SK-N-SH (cell line): ENCODE results near the gene SNAPC5. TPM values are rescaled to one million over a fixed set of nuclear protein-coding genes. Genes with fewer than 3 reads are reported as not detected.

ENCODE experiments used
- CTCF ChIA-PET: fragments of 300-600, 350-600 bp; formaldehyde crosslinking; extraction: SDS; loops from one replicate; lab custom pipeline; 2021; lab: Yijun Ruan, JAX
- POLR2A ChIA-PET: fragments of 350-600 bp; sonication (Branson Sonifier 250); formaldehyde crosslinking; extraction: SDS; loops from one replicate; lab custom pipeline; 2020; ENCODE audit warnings: antibody characterized with exemption, inconsistent platforms; lab: Yijun Ruan, JAX
- DNase-seq: peaks from one replicate; pipeline ENCODE4 v3.0.0; 2012
- H2AFZ ChIP-seq: fragments of 200-600 bp; sonication (generic); 2 replicates; pipeline ENCODE4 v1.8.1; 2016; ENCODE audit warnings: antibody characterized with exemption, mild to moderate bottlenecking, low read depth
- H3F3A ChIP-seq: fragments of 200-600 bp; sonication (generic); replicated peaks from 2 replicates; pipeline ENCODE3; 2016; ENCODE audit warnings: antibody characterized with exemption, mild to moderate bottlenecking; ENCODE audit not compliant: insufficient read depth
- H3K27ac ChIP-seq, 2 experiments: fragments of 200-500 bp in 1 of 2; fragments of 200-600 bp in 1 of 2; sonication (Bioruptor generic) in 1 of 2; sonication (generic), shearing (Covaris generic) in 1 of 2; 2 replicates each; pipeline versions ENCODE4 v1.5.1 to v1.6.1; 2014 to 2016; ENCODE audit warnings: low read depth in 2 of 2, inconsistent platforms in 1 of 2, low read length in 1 of 2, mild to moderate bottlenecking in 1 of 2, mixed read lengths in 1 of 2
- H3K27me3 ChIP-seq: fragments of 200-600 bp; sonication (generic), shearing (Covaris generic); 2 replicates; pipeline ENCODE4 v1.6.1; 2016; ENCODE audit warnings: mixed run types; ENCODE audit not compliant: insufficient read depth
- H3K36me3 ChIP-seq, 2 experiments: fragments of 200-500 bp in 1 of 2; fragments of 200-600 bp in 1 of 2; sonication (Bioruptor generic) in 1 of 2; sonication (generic) in 1 of 2; replicated peaks in 1 of 2; 2 replicates each; pipeline versions ENCODE3 to v1.5.1; 2014 to 2016; ENCODE audit warnings: low read length in 1 of 2, mild to moderate bottlenecking in 1 of 2; ENCODE audit not compliant: insufficient read depth in 2 of 2, control insufficient read depth in 1 of 2
- H3K4me1 ChIP-seq, 2 experiments: fragments of 200-500 bp in 1 of 2; fragments of 200-600 bp in 1 of 2; sonication (Bioruptor generic) in 1 of 2; sonication (generic), shearing (Covaris generic) in 1 of 2; 2 replicates each; pipeline versions ENCODE4 v1.5.1 to v1.6.1; 2014 to 2016; ENCODE audit warnings: low read depth in 1 of 2, low read length in 1 of 2, mixed run types in 1 of 2; ENCODE audit not compliant: insufficient read depth in 2 of 2, control insufficient read depth in 1 of 2
- H3K4me2 ChIP-seq: fragments of 200-600 bp; sonication (generic), shearing (Covaris generic); 2 replicates; pipeline ENCODE4 v1.6.1; 2017; ENCODE audit warnings: mixed run types
- H3K4me3 ChIP-seq, 2 experiments: fragments of 200-500 bp in 1 of 2; fragments of 200-600 bp in 1 of 2; sonication (Bioruptor generic) in 1 of 2; sonication (generic), shearing (Covaris generic) in 1 of 2; 2 replicates each; pipeline versions ENCODE4 v1.5.1 to v1.8.1; 2014 to 2016; ENCODE audit warnings: low read depth in 2 of 2, inconsistent platforms in 1 of 2, low read length in 1 of 2, mild to moderate bottlenecking in 1 of 2, mixed read lengths in 1 of 2, moderate library complexity in 1 of 2
- H3K79me2 ChIP-seq: fragments of 200-600 bp; sonication (generic); 2 replicates; pipeline ENCODE4 v1.8.1; 2017; ENCODE audit warnings: mild to moderate bottlenecking; ENCODE audit not compliant: insufficient read depth
- H3K9ac ChIP-seq: fragments of 200-600 bp; sonication (generic); 2 replicates; pipeline ENCODE4 v1.6.1; 2017; ENCODE audit warnings: mixed run types
- H3K9me2 ChIP-seq: fragments of 200-600 bp; sonication (generic); 2 replicates; pipeline ENCODE4 v1.6.1; 2017; ENCODE audit warnings: mixed run types
- H3K9me3 ChIP-seq: fragments of 200-600 bp; sonication (generic); 2 replicates; pipeline ENCODE4 v1.6.1; 2017; ENCODE audit warnings: mixed run types, mild to moderate bottlenecking, moderate library complexity
- H4K20me1 ChIP-seq: fragments of 200-600 bp; sonication (generic); 2 replicates; pipeline ENCODE4 v1.6.1; 2017; ENCODE audit warnings: mild to moderate bottlenecking, mixed run types; ENCODE audit not compliant: insufficient read depth
- ELF1 ChIP-seq: IDR thresholded peaks from 2 replicates; pipeline ENCODE4 v1.4.0; 2012
- EP300 ChIP-seq, 2 experiments: IDR thresholded peaks; 2 replicates each; pipeline versions ENCODE4 v1.4.0 to v1.6.1; 2012; ENCODE audit warnings: borderline replicate concordance in 1 of 2, low read depth in 1 of 2, low read length in 1 of 2
- EZH2phosphoT487 ChIP-seq: fragments of 200-600 bp; sonication (generic); IDR thresholded peaks from 2 replicates; pipeline ENCODE4 v1.6.1; 2017; ENCODE audit warnings: low read depth, mixed run types, mild to moderate bottlenecking, antibody characterized with exemption, moderate library complexity, borderline replicate concordance
- FOSL2 ChIP-seq: IDR thresholded peaks from 2 replicates; pipeline ENCODE4 v1.4.0; 2012; ENCODE audit warnings: low read depth, mild to moderate bottlenecking, moderate library complexity, borderline replicate concordance
- FOXM1 ChIP-seq: IDR thresholded peaks from 2 replicates; pipeline ENCODE4 v1.4.0; 2012; ENCODE audit warnings: low read depth, mild to moderate bottlenecking
- GABPA ChIP-seq: IDR thresholded peaks from 2 replicates; pipeline ENCODE4 v1.4.0; 2012; ENCODE audit warnings: low read depth, mild to moderate bottlenecking
- GATA2 ChIP-seq: sonication (generic); formaldehyde crosslinking; IDR thresholded peaks from 2 replicates; pipeline ENCODE4 v1.5.0; 2020; ENCODE audit warnings: mild to moderate bottlenecking, missing genetic modification reagents
- MEF2A ChIP-seq: IDR thresholded peaks from 2 replicates; pipeline ENCODE4 v1.4.0; 2012; ENCODE audit warnings: low read depth, borderline replicate concordance
- NRF1 ChIP-seq: IDR thresholded peaks from 2 replicates; pipeline ENCODE4 v1.6.1; 2012; ENCODE audit warnings: low read depth, mild to moderate bottlenecking, low read length
- POLR2AphosphoS5 ChIP-seq: IDR thresholded peaks from 2 replicates; pipeline ENCODE4 v1.6.1; 2012; ENCODE audit warnings: low read depth, low read length
- RAD21 ChIP-seq: IDR thresholded peaks from 2 replicates; pipeline ENCODE4 v1.6.1; 2012; ENCODE audit warnings: mild to moderate bottlenecking, low read length
- RCOR1 ChIP-seq: fragments of 150-350 bp; IDR thresholded peaks from 2 replicates; pipeline ENCODE4 v1.6.1; 2017; ENCODE audit warnings: antibody characterized with exemption, low read length
- REST ChIP-seq: IDR thresholded peaks from 2 replicates; pipeline ENCODE4 v1.6.1; 2012; ENCODE audit warnings: mild to moderate bottlenecking, low read depth, low read length, moderate library complexity
- RXRA ChIP-seq: IDR thresholded peaks from 2 replicates; pipeline ENCODE4 v1.4.0; 2012; ENCODE audit warnings: low read depth, mild to moderate bottlenecking, borderline replicate concordance
- SIN3A ChIP-seq: IDR thresholded peaks from 2 replicates; pipeline ENCODE4 v1.6.1; 2012; ENCODE audit warnings: low read depth, mild to moderate bottlenecking, low read length, moderate library complexity, borderline replicate concordance
- USF2 ChIP-seq: fragments of 150-350 bp; IDR thresholded peaks from 2 replicates; pipeline ENCODE4 v1.6.1; 2017; ENCODE audit warnings: antibody characterized with exemption, low read length, low read depth, borderline replicate concordance
- YY1 ChIP-seq: IDR thresholded peaks from 2 replicates; pipeline ENCODE4 v1.4.0; 2012; ENCODE audit warnings: low read depth, mild to moderate bottlenecking
- WGBS: methylation state at CpG from one replicate; pipeline ENCODE4 v1.1.6; 2017; ENCODE audit warnings: low lambda C conversion rate; 5-methylcytosine and 5-hydroxymethylcytosine counted together
- polyA plus RNA-seq, 3 experiments: library from polyadenylated mRNA; depleted of rRNA; stranded (reverse); fragments of >200 nt; gene quantifications; 2 replicates each; pipeline ENCODE4 v1.2.3, GENCODE V29; 2012
- TF ChIP-seq, protein P1 (sequence below): IDR thresholded peaks from 2 replicates; pipeline ENCODE4 v1.4.0; 2012; ENCODE audit warnings: low read depth

SNAPC5 gene
- polyA plus RNA-seq, 1 of the 3 experiments (the other 2 are of a cell fraction): 65.0 TPM

DNA sequence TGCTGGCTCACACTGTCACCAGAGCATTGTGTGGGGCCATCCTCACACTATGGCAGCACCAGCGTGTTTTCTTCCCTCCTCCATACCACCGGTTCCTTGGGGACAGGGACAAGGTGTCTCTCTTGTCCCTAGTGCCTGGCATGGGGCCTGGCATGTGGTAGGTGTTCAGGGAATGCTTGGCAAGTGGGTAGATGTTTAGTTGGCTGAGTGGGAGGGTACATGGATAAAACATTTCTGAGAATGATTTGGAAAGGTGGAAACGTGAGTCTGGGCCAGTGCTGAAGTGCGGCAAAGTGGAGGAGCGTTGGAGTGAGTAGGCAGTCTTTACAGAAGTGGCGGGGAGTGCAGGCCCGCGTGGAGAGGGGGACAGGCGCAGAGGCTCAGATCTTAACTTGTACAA lies 15.0 kb downstream of the SNAPC5 start:
- no peaks in the 10 kb centered on the region; the same call in 1 of the 2 replicates for H3K79me2 ChIP-seq
- H3F3A ChIP-seq: no peaks in the 10 kb centered on the region
- ChIA-PET POLR2A (no interaction called here), CTCF (interaction anchor here (1.0 kb wide), 2 partner anchors 15 kb away, joined by 3 read pairs; partner anchors contain the start of gene SNAPC5)
- H2AFZ ChIP-seq: no peak overlapping the region
- 95% methylated on average over 9 of the region's 9 CpGs for WGBS
- no peak for TF ChIP-seq EZH2phosphoT487
- no peak for TF ChIP-seq USF2
- TF ChIP-seq, protein P1, sequence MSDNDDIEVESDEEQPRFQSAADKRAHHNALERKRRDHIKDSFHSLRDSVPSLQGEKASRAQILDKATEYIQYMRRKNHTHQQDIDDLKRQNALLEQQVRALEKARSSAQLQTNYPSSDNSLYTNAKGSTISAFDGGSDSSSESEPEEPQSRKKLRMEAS: no peak
- no peak for TF ChIP-seq NRF1
- TF ChIP-seq RAD21: no peak
- TF ChIP-seq FOSL2: no peak
- TF ChIP-seq GABPA: no peak
- no peak for TF ChIP-seq POLR2AphosphoS5
- no peak for TF ChIP-seq REST
- TF ChIP-seq SIN3A: no peak
- TF ChIP-seq ELF1: no peak
- TF ChIP-seq RXRA: no peak
- TF ChIP-seq RCOR1: no peak
- TF ChIP-seq YY1: no peak
- no peak for TF ChIP-seq MEF2A
- TF ChIP-seq FOXM1: no peak
- TF ChIP-seq EP300 (IDR thresholded peaks at IDR 0.05; ENCODE audit: borderline replicate concordance in 1 of 2, low read depth in 1 of 2, low read length in 1 of 2): no peak
- no peak for TF ChIP-seq GATA2 (CRISPR knock-in tag)
- no peaks in the 10 kb centered on the region for H3K4me1 ChIP-seq
- H4K20me1 ChIP-seq: no peaks in the 10 kb centered on the region
- H3K27ac ChIP-seq: no peak overlapping the region
- no peaks in the 10 kb centered on the region for H3K27me3 ChIP-seq
- H3K9me2 ChIP-seq: no peaks in the 10 kb centered on the region
- DNase-seq: no peak
- no peak overlapping the region for H3K9ac ChIP-seq
- H3K36me3 ChIP-seq: peaks cover 0 to 10% of the 10 kb centered on the region in 2 experiments
- H3K4me3 ChIP-seq: no peak overlapping the region
- H3K4me2 ChIP-seq: no peak overlapping the region
- no peaks in the 10 kb centered on the region for H3K9me3 ChIP-seq
